ENCODE data around the gene UCN2. TPM values are rescaled to one million over a fixed set of nuclear protein-coding genes. Genes with fewer than 3 reads are reported as not detected.

Gene UCN2
- total RNA-seq, 2 experiments from 2014 or later: not detected

Small RNA genes within 50 kb of the gene (microRNA-seq; reads per million reads assigned to microRNA genes)
- gene MIR6823 (not detected), gene MIR711 (not detected)

Other genes starting within 250 kb of the UCN2 start
- not detected for gene SPINK8, start 230.1 kb downstream of the UCN2 start, total RNA-seq
- not detected for gene FBXW12, start 191.6 kb downstream of the UCN2 start, total RNA-seq
- 1 to 10 TPM; 1.8 to 4.0 TPM for gene PLXNB1, start 133.7 kb downstream of the UCN2 start, total RNA-seq
- 10 to 100 TPM; 18.4 to 21.9 TPM for gene CCDC51, start 123.7 kb downstream of the UCN2 start, total RNA-seq
- 100 to 1,000 TPM; 219 to 298 TPM for gene TMA7, start 123.5 kb downstream of the UCN2 start, total RNA-seq
- gene ATRIP, start 117.0 kb downstream of the UCN2 start, total RNA-seq: 10 to 100 TPM; 20.9 to 21.2 TPM
- 100 to 1,000 TPM; 198 to 313 TPM for gene SHISA5, start 59.6 kb downstream of the UCN2 start, total RNA-seq
- 10 to 100 TPM; 12.2 to 26.9 TPM for gene PFKFB4, start 7.0 kb downstream of the UCN2 start, total RNA-seq
- gene COL7A1, start 31.5 kb upstream of the UCN2 start, total RNA-seq: 1 to 10 TPM; 1.1 TPM
- gene UQCRC1, start 45.9 kb upstream of the UCN2 start, total RNA-seq: 100 to 1,000 TPM; 201 to 220 TPM
- gene TMEM89, start 58.0 kb upstream of the UCN2 start, total RNA-seq: under 1 TPM in 1 of 2 experiments, not detected in 1; 0.73 TPM
- 10 to 100 TPM; 44.9 to 59.0 TPM for gene SLC26A6, start 71.7 kb upstream of the UCN2 start, total RNA-seq
- gene CELSR3, start 99.1 kb upstream of the UCN2 start, total RNA-seq: 10 to 100 TPM; 20.9 to 24.0 TPM
- gene NCKIPSD, start 122.1 kb upstream of the UCN2 start, total RNA-seq: 10 to 100 TPM; 33.4 to 43.0 TPM
- 10 to 100 TPM; 65.3 to 69.7 TPM for gene IP6K2, start 153.4 kb upstream of the UCN2 start, total RNA-seq

All from activated CD8-positive, alpha-beta memory T cell treated with anti-CD3 and anti-CD28 coated beads, Interleukin-2, amount 10 ng/mL, durations not matched to agents 7 days and 5 days (primary cell).